HK-2 (cell line): ENCODE measurements around the gene USP31.
"Not testable (repeated sequence)": the region's sequence is repeated elsewhere in the genome, so short reads cannot be mapped to it uniquely, and the experiment has no call there.

ENCODE experiments used
- DNase-seq: peaks from one replicate; pipeline ENCODE4 v3.0.0-alpha.2; 2018; ENCODE audit not compliant: unreplicated experiment

Gene USP31

GRCh38 chr16:23160082-23160481 is 10.8 kb upstream of the USP31 start:
- DNase-seq = no peak

GRCh38 chr16:23158114-23158513 is 8.9 kb upstream of the USP31 start:
- no peak for DNase-seq

- DNase-seq = no peak
Observed at GRCh38 chr16:23156946-23157460, 7.8 kb upstream of the USP31 start.

GRCh38 chr16:23156110-23156509 is 6.9 kb upstream of the USP31 start:
- DNase-seq = no peak

GRCh38 chr16:23155445-23156049 is 6.3 kb upstream of the USP31 start:
- DNase-seq = no peak

GRCh38 chr16:23152386-23153178 is 3.3 kb upstream of the USP31 start:
- DNase-seq = no peak

GRCh38 chr16:23149993-23150364 is 727 bp upstream of the USP31 start:
- no peak for DNase-seq

GRCh38 chr16:23148513-23149266 is 562 bp downstream of the USP31 start:
- DNase-seq = peak; percentile 51

- no peak for DNase-seq
Observed at GRCh38 chr16:23148166-23148512, 1.1 kb downstream of the USP31 start.

GRCh38 chr16:23147666-23148065 is 1.6 kb downstream of the USP31 start:
- DNase-seq = no peak

GRCh38 chr16:23146877-23147601 is 2.2 kb downstream of the USP31 start:
- DNase-seq = no peak

- peak; percentile 26 for DNase-seq
Observed at GRCh38 chr16:23145608-23146007, 3.6 kb downstream of the USP31 start.

GRCh38 chr16:23145186-23145585 is 4.1 kb downstream of the USP31 start:
- peak; percentile 47 for DNase-seq

- DNase-seq = not testable (repeated sequence)
Observed at GRCh38 chr16:23144393-23144792, 4.9 kb downstream of the USP31 start.

GRCh38 chr16:23143391-23143790 is 5.9 kb downstream of the USP31 start:
- no peak for DNase-seq

GRCh38 chr16:23141959-23142740 is 7.1 kb downstream of the USP31 start:
- no peak for DNase-seq

- DNase-seq = no peak
Observed at GRCh38 chr16:23141500-23141899, 7.8 kb downstream of the USP31 start.

- no peak for DNase-seq
Observed at GRCh38 chr16:23141033-23141432, 8.2 kb downstream of the USP31 start.

- no peak for DNase-seq
Observed at GRCh38 chr16:23140107-23140506, 9.1 kb downstream of the USP31 start.

GRCh38 chr16:23137818-23138217 is 11.4 kb downstream of the USP31 start:
- DNase-seq = no peak

GRCh38 chr16:23137256-23137655 is 12.0 kb downstream of the USP31 start:
- no peak for DNase-seq
